ENCODE results near the gene SDR9C7. TPM values are rescaled to one million over a fixed set of nuclear protein-coding genes. Genes with fewer than 3 reads are reported as not detected.
"Not testable (repeated sequence)": the region's sequence is repeated elsewhere in the genome, so short reads cannot be mapped to it uniquely, and the experiment has no call there.

Gene SDR9C7
- total RNA-seq, 1 experiment from 2014 or later: not detected

GRCh38 chr12:56963557-56963956 is 29.3 kb upstream of the SDR9C7 start:
- H3F3A ChIP-seq (ENCODE audit: low read length, unreplicated experiment); H3K4me1 ChIP-seq (ENCODE audit: insufficient read depth, low read length); H3K4me3 ChIP-seq (ENCODE audit: low read length); H3K4me2 ChIP-seq (ENCODE audit: low read length); DNase-seq; ATAC-seq; H3K79me2 ChIP-seq (ENCODE audit: low read length); H4K20me1 ChIP-seq (ENCODE audit: low read length); POLR2A ChIA-PET (ENCODE audit: unreplicated experiment); H3K9me2 ChIP-seq (replicated peaks; ENCODE audit: low read length); BruUV-seq (replicated peaks); H3K36me3 ChIP-seq (ENCODE audit: low read depth, low read length); H3K27me3 ChIP-seq (ENCODE audit: low read length); intact Hi-C loops (cut with micrococcal nuclease); H3K27ac ChIP-seq (ENCODE audit: low read length); H2AFZ ChIP-seq (ENCODE audit: low read length); H3K9me3 ChIP-seq (ENCODE audit: low read length); CTCF ChIA-PET; H3K9ac ChIP-seq (ENCODE audit: low read length): not testable (repeated sequence)

GRCh38 chr12:56962247-56962646 is 28.0 kb upstream of the SDR9C7 start:
- H3K27me3 ChIP-seq (ENCODE audit: low read length); H3K36me3 ChIP-seq (ENCODE audit: low read depth, low read length); H3K79me2 ChIP-seq (ENCODE audit: low read length); CTCF ChIA-PET; H3K4me2 ChIP-seq (ENCODE audit: low read length); H3F3A ChIP-seq (ENCODE audit: low read length, unreplicated experiment); H3K4me3 ChIP-seq (ENCODE audit: low read length); H4K20me1 ChIP-seq (ENCODE audit: low read length); POLR2A ChIA-PET (ENCODE audit: unreplicated experiment); intact Hi-C loops (cut with micrococcal nuclease); BruUV-seq (replicated peaks); H3K9ac ChIP-seq (ENCODE audit: low read length); H3K9me3 ChIP-seq (ENCODE audit: low read length); ATAC-seq; DNase-seq; H2AFZ ChIP-seq (ENCODE audit: low read length); H3K4me1 ChIP-seq (ENCODE audit: insufficient read depth, low read length); H3K27ac ChIP-seq (ENCODE audit: low read length); H3K9me2 ChIP-seq (replicated peaks; ENCODE audit: low read length): not testable (repeated sequence)

DNA sequence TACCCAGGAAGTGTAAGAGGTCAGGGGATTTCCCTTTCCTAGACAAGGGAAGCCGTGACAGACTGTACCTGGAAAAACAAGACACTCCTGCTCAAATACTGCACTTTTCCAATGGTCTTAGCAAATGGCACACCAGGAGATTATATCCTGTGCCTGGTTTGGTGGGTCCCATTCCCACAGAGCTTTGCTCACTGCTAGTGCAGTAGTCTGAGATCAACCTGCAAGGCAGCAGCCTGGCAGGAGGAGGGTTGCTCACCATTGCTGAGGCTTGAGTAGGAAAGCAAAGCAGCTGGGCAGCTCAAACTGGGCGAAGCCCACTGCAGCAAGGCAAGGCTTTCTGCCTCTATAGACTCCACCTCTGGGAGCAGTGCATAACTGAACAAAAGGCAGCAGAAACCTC is 24.2 kb upstream of the SDR9C7 start:
- CTCF ChIA-PET: no interaction called here

More for the DNA sequence above, 24.2 kb upstream of the SDR9C7 start:
- H2AFZ ChIP-seq (ENCODE audit: low read length): no peak overlapping the region
- peaks cover 22% of the 10 kb centered on the region for H3K4me1 ChIP-seq (ENCODE audit: insufficient read depth, low read length)
- H3K27ac ChIP-seq (ENCODE audit: low read length): no peak overlapping the region
- POLR2A ChIA-PET (ENCODE audit: unreplicated experiment): no interaction called here
- H3K27me3 ChIP-seq (ENCODE audit: low read length): no peaks in the 10 kb centered on the region
- no peak for DNase-seq
- ATAC-seq: no peak
- H3K9ac ChIP-seq (ENCODE audit: low read length): no peak overlapping the region
- no peak overlapping the region for H3K4me3 ChIP-seq (ENCODE audit: low read length)
- intact Hi-C loops (cut with micrococcal nuclease): no loop called here
- no peaks in the 10 kb centered on the region for H3F3A ChIP-seq (ENCODE audit: low read length, unreplicated experiment)
- H4K20me1 ChIP-seq (ENCODE audit: low read length): no peaks in the 10 kb centered on the region
- no peaks in the 10 kb centered on the region for H3K9me2 ChIP-seq (replicated peaks; ENCODE audit: low read length)
- no peaks in the 10 kb centered on the region for H3K36me3 ChIP-seq (ENCODE audit: low read depth, low read length)
- H3K4me2 ChIP-seq (ENCODE audit: low read length): no peak overlapping the region
- no peaks in the 10 kb centered on the region for H3K79me2 ChIP-seq (ENCODE audit: low read length)
- no peaks in the 10 kb centered on the region for H3K9me3 ChIP-seq (ENCODE audit: low read length)
- TF ChIP-seq CTCF (conservative IDR thresholded peaks at IDR 0.05; ENCODE audit: low read depth, low read length): no peak
- no peak for TF ChIP-seq EZH2 (IDR thresholded peaks at IDR 0.05; ENCODE audit: low read length, unreplicated experiment)
- no peak for TF ChIP-seq EZH2phosphoT487 (IDR thresholded peaks at IDR 0.05; ENCODE audit: borderline replicate concordance, low read length)
- no TSS peak for BruUV-seq (replicated peaks)
